KMS-11 (cell line): Measurements from ENCODE around the gene KIAA0930.

Source experiments
- H2AFZ ChIP-seq: fragments of 200-600 bp; sonication (generic); 2 replicates; pipeline ENCODE4 v1.6.1; 2016; ENCODE audit warnings: antibody characterized with exemption, mixed run types, low read depth
- H3K27ac ChIP-seq: fragments of 200-600 bp; sonication (generic); 2 replicates; pipeline ENCODE4 v1.6.1; 2016; ENCODE audit warnings: mild to moderate bottlenecking, mixed run types
- H3K27me3 ChIP-seq: fragments of 200-600 bp; sonication (generic); 2 replicates; pipeline ENCODE4 v1.6.1; 2017; ENCODE audit warnings: mild to moderate bottlenecking, low read depth, mixed run types, moderate library complexity; ENCODE audit not compliant: insufficient read depth
- H3K36me3 ChIP-seq: fragments of 200-600 bp; sonication (generic); 2 replicates; pipeline ENCODE4 v1.6.1; 2017; ENCODE audit warnings: mild to moderate bottlenecking, mixed run types; ENCODE audit not compliant: insufficient read depth
- H3K4me1 ChIP-seq: fragments of 200-600 bp; sonication (generic); 2 replicates; pipeline ENCODE4 v1.6.1; 2016; ENCODE audit warnings: mild to moderate bottlenecking, low read depth, mixed run types; ENCODE audit not compliant: poor library complexity, severe bottlenecking
- H3K4me2 ChIP-seq: fragments of 200-600 bp; sonication (generic); 2 replicates; pipeline ENCODE4 v1.7.0; 2016; ENCODE audit warnings: mild to moderate bottlenecking, mixed run types
- H3K4me3 ChIP-seq: fragments of 200-600 bp; sonication (generic); IDR thresholded peaks from 2 replicates; pipeline ENCODE4 v1.6.1; 2017; ENCODE audit warnings: low read depth, low read length, mixed read lengths; ENCODE audit not compliant: insufficient read depth
- H3K79me2 ChIP-seq: fragments of 200-600 bp; sonication (generic); 2 replicates; pipeline ENCODE4 v1.6.1; 2016; ENCODE audit warnings: low read depth, mixed run types; ENCODE audit not compliant: insufficient read depth
- H3K9ac ChIP-seq: fragments of 200-600 bp; sonication (generic); 2 replicates; pipeline ENCODE4 v1.6.1; 2016; ENCODE audit warnings: mild to moderate bottlenecking, mixed run types
- H4K20me1 ChIP-seq: fragments of 200-600 bp; sonication (generic); 2 replicates; pipeline ENCODE4 v1.6.1; 2016; ENCODE audit warnings: mild to moderate bottlenecking, mixed run types; ENCODE audit not compliant: insufficient read depth
- TF ChIP-seq, protein P1 (sequence below): fragments of 200-600 bp; sonication (generic); conservative IDR thresholded peaks from 2 replicates; pipeline ENCODE4 v1.6.1; 2017; ENCODE audit warnings: low read depth, mild to moderate bottlenecking, antibody characterized with exemption, low read length, moderate library complexity, mixed read lengths

KIAA0930 gene

DNA sequence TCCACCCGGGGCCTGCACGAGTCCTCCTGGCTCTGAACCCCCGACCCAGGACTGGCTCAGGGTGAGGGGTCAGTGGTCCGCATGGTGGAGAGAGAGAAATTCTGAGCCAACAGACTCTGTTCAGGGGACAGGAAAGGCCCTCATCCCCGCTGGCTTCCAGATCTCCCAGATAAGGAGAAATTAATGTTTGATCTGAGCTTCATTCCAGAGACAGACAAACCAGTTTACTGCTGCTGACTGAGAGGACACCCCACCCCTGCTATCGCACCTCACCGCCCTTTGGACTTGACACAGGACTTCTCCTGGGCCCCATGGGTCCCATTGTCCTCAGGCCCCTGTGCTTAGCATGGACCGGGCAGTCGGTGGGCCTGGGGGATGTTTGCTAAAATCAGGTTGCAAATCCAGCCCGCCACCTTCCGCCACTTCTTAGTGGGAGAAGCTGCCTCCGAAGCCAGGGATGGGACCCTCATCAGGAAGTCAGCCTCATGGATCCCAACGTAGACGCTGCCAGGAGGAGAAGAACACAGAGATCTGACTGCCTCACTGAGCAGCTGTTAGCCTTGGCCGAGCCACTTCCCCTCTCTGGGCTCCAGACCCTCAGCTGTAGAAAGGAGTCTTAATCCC is 32.9 kb upstream of the KIAA0930 start:
- Histone ChIP-seq H3K9ac (no peak overlapping the region), H3K4me1 (no peaks in the 10 kb centered on the region), H3K27me3 (peaks cover 17% of the 10 kb centered on the region; the same call in 1 of the 2 replicates), H3K36me3 (no peaks in the 10 kb centered on the region), H3K79me2 (no peaks in the 10 kb centered on the region), H4K20me1 (no peaks in the 10 kb centered on the region), H3K27ac (no peak overlapping the region), H3K4me2 (no peak overlapping the region), H3K4me3 (no peak overlapping the region), H2AFZ (no peak overlapping the region)
- TF ChIP-seq, protein P1, sequence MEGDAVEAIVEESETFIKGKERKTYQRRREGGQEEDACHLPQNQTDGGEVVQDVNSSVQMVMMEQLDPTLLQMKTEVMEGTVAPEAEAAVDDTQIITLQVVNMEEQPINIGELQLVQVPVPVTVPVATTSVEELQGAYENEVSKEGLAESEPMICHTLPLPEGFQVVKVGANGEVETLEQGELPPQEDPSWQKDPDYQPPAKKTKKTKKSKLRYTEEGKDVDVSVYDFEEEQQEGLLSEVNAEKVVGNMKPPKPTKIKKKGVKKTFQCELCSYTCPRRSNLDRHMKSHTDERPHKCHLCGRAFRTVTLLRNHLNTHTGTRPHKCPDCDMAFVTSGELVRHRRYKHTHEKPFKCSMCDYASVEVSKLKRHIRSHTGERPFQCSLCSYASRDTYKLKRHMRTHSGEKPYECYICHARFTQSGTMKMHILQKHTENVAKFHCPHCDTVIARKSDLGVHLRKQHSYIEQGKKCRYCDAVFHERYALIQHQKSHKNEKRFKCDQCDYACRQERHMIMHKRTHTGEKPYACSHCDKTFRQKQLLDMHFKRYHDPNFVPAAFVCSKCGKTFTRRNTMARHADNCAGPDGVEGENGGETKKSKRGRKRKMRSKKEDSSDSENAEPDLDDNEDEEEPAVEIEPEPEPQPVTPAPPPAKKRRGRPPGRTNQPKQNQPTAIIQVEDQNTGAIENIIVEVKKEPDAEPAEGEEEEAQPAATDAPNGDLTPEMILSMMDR = no peak

DNA sequence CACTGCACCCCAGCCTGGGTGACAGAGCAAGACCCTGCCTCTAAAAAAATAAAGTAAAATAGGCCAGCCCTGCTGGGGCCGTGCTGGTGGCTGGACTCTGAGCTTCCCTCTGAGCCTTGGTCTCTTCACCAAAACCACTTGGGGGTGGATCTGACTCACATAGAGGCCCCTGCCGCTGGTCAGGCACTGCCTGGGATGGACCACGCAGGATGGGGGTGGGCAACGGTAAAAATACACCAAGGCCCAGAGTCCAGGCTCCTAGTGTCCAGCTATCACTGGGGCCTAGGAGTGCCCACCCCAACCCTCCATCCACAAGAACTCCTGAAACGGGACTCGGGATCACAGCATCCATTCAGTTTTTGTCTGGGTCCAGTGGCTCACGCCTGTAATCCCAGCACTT is 31.8 kb upstream of the KIAA0930 start:
- no peak overlapping the region for H3K4me2 ChIP-seq
- no peaks in the 10 kb centered on the region for H3K36me3 ChIP-seq
- TF ChIP-seq, protein P1 = no peak
- no peaks in the 10 kb centered on the region for H3K79me2 ChIP-seq
- H3K27ac ChIP-seq = no peak overlapping the region
- H2AFZ ChIP-seq = no peak overlapping the region
- no peaks in the 10 kb centered on the region for H3K4me1 ChIP-seq
- no peak overlapping the region for H3K4me3 ChIP-seq
- H3K27me3 ChIP-seq = peaks cover 17% of the 10 kb centered on the region; the same call in 1 of the 2 replicates
- no peaks in the 10 kb centered on the region for H4K20me1 ChIP-seq
- H3K9ac ChIP-seq = no peak overlapping the region

DNA sequence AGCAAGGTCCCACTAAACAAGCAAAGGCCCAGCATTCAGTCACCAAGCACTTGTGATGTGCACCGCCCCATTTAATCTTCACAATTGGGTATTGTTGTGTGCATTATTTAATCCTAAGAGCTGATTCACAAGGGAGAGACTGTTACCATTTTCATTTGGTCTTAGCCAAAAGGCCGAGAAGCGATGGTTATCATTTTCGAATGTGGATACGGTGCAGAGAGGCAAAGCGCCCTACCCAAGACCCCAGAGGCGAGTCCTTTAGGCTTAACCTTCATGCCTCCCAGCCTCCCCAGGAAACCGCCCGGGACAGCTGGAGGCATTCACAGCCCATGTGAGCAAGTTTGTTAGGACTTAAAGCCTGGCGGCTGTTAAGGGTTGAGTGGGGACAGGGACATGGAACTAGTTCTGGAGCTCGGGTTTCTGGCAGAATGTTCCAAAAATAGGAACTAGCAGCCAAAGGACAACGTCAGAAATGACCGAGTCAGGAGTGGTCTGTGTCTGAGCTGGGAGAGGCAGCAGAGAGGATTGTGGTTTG is 31.0 kb upstream of the KIAA0930 start:
- H3K36me3 ChIP-seq = no peaks in the 10 kb centered on the region
- TF ChIP-seq, protein P1 = no peak
- H3K4me2 ChIP-seq = no peak overlapping the region
- no peak overlapping the region for H3K27ac ChIP-seq
- no peak overlapping the region for H3K4me3 ChIP-seq
- H3K9ac ChIP-seq = no peak overlapping the region
- H2AFZ ChIP-seq = no peak overlapping the region
- H3K79me2 ChIP-seq = no peaks in the 10 kb centered on the region
- H3K27me3 ChIP-seq = peaks cover 17% of the 10 kb centered on the region; the same call in 1 of the 2 replicates
- H3K4me1 ChIP-seq = no peaks in the 10 kb centered on the region
- H4K20me1 ChIP-seq = no peaks in the 10 kb centered on the region

DNA sequence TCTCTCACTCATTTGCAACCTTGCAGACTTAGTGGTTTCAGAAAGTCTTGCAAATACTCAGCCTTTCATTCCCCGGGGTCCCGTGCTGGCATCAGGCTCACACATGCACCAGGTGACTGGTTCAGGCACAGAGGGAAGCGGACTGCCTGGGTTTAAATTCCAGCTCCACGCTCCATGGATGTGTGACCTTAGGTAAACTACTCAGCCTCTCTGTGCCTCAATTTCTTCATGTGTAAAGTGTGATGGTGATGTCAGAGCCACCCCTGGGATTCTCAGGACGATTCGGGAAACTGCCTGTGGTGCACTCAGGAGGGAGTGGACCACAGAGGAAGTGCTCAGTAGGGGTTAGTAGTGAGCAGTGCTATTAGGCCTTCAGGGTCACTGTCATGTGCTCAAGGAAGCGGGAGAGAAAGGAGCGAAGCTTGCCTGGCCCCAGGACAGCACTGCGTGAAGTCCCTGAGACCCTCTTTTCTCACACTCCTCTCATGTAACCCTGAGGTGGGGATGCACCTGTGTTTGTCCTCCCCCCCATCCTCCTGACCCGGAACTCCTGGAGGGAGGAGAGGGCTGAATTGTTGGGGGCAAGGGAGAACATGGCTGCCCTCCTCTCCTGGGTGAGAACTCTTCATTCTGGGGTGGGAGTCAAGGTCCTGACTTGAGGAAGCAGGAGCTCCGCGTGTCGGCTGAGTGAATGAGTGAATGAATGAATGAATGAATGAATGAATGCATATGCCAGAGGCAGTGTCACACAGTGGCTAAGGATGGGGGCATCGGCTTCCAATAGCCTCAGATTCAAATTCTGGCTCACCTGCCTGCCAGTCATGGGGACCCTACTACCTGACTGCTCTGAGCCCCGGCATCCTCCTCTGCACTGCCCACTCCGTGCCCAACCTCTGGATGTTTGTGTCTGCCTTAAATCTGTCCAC is 29.7 kb upstream of the KIAA0930 start:
- Histone ChIP-seq H3K27ac (no peak overlapping the region), H3K4me1 (no peaks in the 10 kb centered on the region), H2AFZ (0 out of 2 replicates have a peak overlapping the region, but pooled peaks have one; percentile 85), H3K27me3 (peaks cover 17% of the 10 kb centered on the region; the same call in 1 of the 2 replicates), H3K4me2 (no peak overlapping the region), H3K4me3 (no peak overlapping the region), H3K9ac (no peak overlapping the region), H4K20me1 (no peaks in the 10 kb centered on the region), H3K79me2 (no peaks in the 10 kb centered on the region), H3K36me3 (no peaks in the 10 kb centered on the region)
- TF ChIP-seq, protein P1 = no peak
